C4-2B (cell line): ENCODE measurements around the gene MTMR3.
"Not testable (repeated sequence)": the region's sequence is repeated elsewhere in the genome, so short reads cannot be mapped to it uniquely, and the experiment has no call there.

Source experiments
- H3K27ac ChIP-seq: fragments of 450-650 bp; 2 replicates; pipeline ENCODE4 v1.5.1; 2017
- CTCF ChIP-seq: fragments of 450-650 bp; conservative IDR thresholded peaks from 2 replicates; pipeline ENCODE4 v1.5.1; 2017; ENCODE audit warnings: mild to moderate bottlenecking
- ZFX ChIP-seq: fragments of 450-650 bp; IDR thresholded peaks from 2 replicates; pipeline ENCODE4 v1.6.1; 2017

MTMR3 gene

GRCh38 chr22:29964776-29965175 lies 81.8 kb downstream of the MTMR3 start:
- TF ChIP-seq CTCF: no peak
- TF ChIP-seq ZFX: no peak
- H3K27ac ChIP-seq: no peak overlapping the region

GRCh38 chr22:29967461-29967860 lies 84.5 kb downstream of the MTMR3 start:
- H3K27ac ChIP-seq: no peak overlapping the region
- TF ChIP-seq ZFX: no peak

GRCh38 chr22:29971607-29972006 lies 88.6 kb downstream of the MTMR3 start:
- TF ChIP-seq CTCF (no peak), ZFX (no peak)
- no peak overlapping the region for H3K27ac ChIP-seq

DNA sequence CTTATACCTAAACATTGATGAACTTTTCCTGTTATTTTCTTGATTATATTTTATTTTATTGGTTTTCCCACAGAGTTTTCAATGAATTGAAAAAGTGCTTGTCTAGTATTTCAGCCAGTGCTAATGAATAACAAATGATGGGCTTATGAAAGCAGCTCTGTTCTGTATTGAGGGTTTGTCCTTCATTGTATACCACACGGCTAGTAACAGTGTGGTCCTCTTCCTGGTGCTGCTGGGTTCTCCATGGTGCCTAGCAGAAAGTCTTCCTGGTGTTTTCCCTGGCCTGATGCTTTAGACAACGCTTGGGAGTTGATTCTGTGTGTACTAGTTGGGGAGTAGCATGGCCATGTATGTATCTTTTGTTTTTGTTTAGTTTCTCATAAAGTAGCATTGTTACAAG lies 89.1 kb downstream of the MTMR3 start:
- no peak overlapping the region for H3K27ac ChIP-seq
- no peak for TF ChIP-seq CTCF
- no peak for TF ChIP-seq ZFX

DNA sequence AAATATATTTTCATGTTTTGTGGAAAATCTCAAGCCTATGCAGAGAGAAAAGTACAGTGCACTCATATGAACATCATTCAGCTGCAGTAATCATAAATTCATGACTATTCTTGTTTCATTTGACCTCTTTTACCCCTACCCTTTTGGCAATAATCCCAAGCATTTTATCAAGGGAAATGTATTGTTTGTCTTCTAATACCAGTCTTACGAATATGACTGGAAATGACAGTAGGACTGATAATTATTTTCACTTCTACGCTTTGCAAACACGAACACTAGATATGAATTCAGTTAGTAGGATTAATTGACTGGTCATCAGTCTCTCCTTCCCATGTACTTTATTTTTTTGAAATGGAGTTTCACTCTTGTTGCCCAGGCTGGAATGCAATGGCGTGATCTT lies 90.3 kb downstream of the MTMR3 start:
- TF ChIP-seq ZFX (no peak), CTCF (no peak)
- no peak overlapping the region for H3K27ac ChIP-seq

GRCh38 chr22:29973680-29974079 lies 90.7 kb downstream of the MTMR3 start:
- not testable (repeated sequence) for H3K27ac ChIP-seq

GRCh38 chr22:29975494-29975893 lies 92.5 kb downstream of the MTMR3 start:
- TF ChIP-seq CTCF (no peak), ZFX (no peak)
- no peak overlapping the region for H3K27ac ChIP-seq

DNA sequence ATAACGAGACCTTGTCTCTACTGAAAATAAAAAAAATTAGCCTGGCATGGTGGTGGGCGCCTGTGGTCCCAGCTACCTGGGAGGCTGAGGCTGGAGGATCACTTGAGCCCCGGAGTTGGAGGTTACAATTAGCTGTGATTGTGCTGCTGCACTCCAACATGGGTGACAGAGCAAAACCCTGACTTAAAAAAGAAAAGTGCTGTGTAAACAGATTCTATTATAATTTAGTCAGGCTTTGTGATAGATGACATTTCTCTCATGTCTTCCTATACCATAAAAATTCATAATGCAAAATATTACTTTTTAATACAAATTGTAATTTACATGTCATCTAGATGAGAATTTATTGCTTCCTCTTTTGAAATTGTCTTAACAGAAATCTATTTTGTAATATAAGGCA lies 94.1 kb downstream of the MTMR3 start:
- no peak overlapping the region for H3K27ac ChIP-seq
- TF ChIP-seq ZFX (no peak), CTCF (no peak)
